OCI-LY7 (cell line): Measurements from ENCODE around the gene WDR64.

Experiments used
- EZH2phosphoT487 ChIP-seq: fragments of 200-600 bp; sonication (generic); IDR thresholded peaks from 2 replicates; pipeline ENCODE4 v1.6.1; 2018; ENCODE audit warnings: low read depth, borderline replicate concordance, mild to moderate bottlenecking, mixed run types, antibody characterized with exemption, low read length, moderate library complexity, mixed read lengths
- TF ChIP-seq, protein P1 (sequence below): fragments of 200-600 bp; sonication (generic); conservative IDR thresholded peaks from 2 replicates; pipeline ENCODE4 v1.5.1; 2014; ENCODE audit warnings: mild to moderate bottlenecking, antibody characterized with exemption, low read length, moderate library complexity, mixed read lengths

- TF ChIP-seq, protein P1, sequence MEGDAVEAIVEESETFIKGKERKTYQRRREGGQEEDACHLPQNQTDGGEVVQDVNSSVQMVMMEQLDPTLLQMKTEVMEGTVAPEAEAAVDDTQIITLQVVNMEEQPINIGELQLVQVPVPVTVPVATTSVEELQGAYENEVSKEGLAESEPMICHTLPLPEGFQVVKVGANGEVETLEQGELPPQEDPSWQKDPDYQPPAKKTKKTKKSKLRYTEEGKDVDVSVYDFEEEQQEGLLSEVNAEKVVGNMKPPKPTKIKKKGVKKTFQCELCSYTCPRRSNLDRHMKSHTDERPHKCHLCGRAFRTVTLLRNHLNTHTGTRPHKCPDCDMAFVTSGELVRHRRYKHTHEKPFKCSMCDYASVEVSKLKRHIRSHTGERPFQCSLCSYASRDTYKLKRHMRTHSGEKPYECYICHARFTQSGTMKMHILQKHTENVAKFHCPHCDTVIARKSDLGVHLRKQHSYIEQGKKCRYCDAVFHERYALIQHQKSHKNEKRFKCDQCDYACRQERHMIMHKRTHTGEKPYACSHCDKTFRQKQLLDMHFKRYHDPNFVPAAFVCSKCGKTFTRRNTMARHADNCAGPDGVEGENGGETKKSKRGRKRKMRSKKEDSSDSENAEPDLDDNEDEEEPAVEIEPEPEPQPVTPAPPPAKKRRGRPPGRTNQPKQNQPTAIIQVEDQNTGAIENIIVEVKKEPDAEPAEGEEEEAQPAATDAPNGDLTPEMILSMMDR: peak; percentile 55
- TF ChIP-seq EZH2phosphoT487: no peak
Measured at GRCh38 chr1:241849345-241849695, 197.2 kb downstream of the WDR64 start.
